ENCODE measurements around the gene ZNRF4.
"Not testable (repeated sequence)": the region's sequence is repeated elsewhere in the genome, so short reads cannot be mapped to it uniquely, and the experiment has no call there.

DNA sequence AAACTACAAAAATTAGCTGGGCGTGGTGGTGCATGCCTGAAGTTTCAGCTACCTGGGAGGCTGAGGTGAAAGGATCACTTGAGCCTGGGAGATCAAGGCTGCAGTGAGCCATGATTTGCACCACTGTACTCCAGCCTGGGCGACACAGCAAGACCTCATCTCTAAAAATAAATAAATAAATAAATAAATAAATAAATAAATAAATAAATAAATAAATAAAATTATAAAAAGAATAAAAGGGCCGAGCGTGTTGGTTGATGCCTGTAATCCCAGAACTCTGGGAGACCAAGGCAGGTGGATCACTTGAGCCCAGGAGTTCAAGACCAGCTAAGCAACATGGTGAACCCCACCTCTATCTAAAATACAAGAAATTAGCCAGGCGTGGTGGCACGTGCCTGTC is 49.0 kb upstream of the ZNRF4 start:
- TF ChIP-seq, protein P1, sequence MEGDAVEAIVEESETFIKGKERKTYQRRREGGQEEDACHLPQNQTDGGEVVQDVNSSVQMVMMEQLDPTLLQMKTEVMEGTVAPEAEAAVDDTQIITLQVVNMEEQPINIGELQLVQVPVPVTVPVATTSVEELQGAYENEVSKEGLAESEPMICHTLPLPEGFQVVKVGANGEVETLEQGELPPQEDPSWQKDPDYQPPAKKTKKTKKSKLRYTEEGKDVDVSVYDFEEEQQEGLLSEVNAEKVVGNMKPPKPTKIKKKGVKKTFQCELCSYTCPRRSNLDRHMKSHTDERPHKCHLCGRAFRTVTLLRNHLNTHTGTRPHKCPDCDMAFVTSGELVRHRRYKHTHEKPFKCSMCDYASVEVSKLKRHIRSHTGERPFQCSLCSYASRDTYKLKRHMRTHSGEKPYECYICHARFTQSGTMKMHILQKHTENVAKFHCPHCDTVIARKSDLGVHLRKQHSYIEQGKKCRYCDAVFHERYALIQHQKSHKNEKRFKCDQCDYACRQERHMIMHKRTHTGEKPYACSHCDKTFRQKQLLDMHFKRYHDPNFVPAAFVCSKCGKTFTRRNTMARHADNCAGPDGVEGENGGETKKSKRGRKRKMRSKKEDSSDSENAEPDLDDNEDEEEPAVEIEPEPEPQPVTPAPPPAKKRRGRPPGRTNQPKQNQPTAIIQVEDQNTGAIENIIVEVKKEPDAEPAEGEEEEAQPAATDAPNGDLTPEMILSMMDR (IDR thresholded peaks at IDR 0.05; ENCODE audit: low read length) = not testable (repeated sequence)
- TF ChIP-seq EZH2 (IDR thresholded peaks at IDR 0.05; ENCODE audit: borderline replicate concordance, low read length) = not testable (repeated sequence)
